ENCODE measurements around the gene C1QC.

C1QC gene

GRCh38 chr1:22676916-22677583 lies 33.6 kb downstream of the C1QC start:
- in situ Hi-C loops (cut with HindIII; ENCODE audit: low sequenced_read_pairs), result no loop called here

DNA sequence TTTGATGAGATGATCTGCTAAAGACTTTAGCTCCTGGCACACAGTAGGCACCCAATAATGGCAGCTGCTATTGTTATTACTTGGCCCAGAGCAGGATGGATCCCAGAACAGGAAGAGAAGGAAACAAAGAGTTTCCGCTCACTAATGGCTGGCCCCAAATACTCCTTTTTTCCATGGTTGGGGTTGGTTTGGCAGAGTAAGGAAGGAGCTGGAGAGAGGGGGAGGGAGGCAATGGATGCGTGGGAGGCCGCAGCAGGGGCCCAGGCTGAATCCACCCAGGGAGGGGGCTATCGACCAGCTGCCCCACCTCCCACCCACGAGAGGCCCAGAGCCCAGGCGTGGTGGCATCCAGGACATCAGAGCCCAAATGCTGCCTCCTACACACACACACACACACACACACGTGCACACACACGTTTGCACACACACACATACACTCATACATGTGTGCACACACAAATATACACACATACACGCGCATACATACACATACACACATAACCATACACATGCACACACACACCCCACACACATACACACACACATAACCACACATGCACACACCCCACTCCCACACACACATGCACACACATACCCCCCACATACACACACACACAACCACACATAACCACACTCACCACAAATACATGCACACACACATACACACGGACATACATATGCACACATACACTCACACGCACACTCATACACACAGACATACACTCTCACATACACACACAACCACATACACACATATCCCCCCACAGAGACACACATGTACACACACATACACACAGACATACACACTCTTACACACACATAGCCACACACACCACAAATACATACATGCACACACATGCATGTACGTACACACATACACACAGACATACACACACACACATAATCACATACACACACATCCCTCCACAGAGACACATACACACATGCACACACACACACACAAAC lies 34.8 kb downstream of the C1QC start:
- in situ Hi-C loops (cut with HindIII; ENCODE audit: low sequenced_read_pairs), result no loop called here

- in situ Hi-C loops (cut with HindIII; ENCODE audit: low sequenced_read_pairs), result no loop called here
These were observed 37.3 kb downstream of the C1QC start for GRCh38 chr1:22680726-22681125.

- in situ Hi-C loops (cut with HindIII; ENCODE audit: low sequenced_read_pairs), result no loop called here
These were observed 38.3 kb downstream of the C1QC start for GRCh38 chr1:22681556-22682276.

DNA sequence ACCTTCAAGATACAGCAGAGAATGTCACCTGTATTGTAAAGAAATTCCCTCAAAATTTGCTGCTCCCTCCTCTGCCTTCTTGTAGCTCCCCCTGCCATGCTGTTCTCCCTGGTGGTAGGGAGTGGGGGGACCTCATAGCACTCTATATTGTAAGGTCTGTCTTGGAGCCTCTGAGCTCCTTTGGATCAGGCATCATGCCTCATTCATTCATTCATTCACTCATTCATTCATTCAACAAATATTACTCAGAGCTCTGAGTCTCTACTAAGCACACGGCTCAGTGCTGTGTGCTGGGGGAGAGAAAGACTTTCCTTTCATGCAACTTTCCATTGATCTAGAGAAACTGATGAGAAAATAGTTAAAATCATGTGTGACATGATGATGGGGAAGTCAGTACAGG lies 40.1 kb downstream of the C1QC start:
- in situ Hi-C loops (cut with HindIII; ENCODE audit: low sequenced_read_pairs), result no loop called here

DNA sequence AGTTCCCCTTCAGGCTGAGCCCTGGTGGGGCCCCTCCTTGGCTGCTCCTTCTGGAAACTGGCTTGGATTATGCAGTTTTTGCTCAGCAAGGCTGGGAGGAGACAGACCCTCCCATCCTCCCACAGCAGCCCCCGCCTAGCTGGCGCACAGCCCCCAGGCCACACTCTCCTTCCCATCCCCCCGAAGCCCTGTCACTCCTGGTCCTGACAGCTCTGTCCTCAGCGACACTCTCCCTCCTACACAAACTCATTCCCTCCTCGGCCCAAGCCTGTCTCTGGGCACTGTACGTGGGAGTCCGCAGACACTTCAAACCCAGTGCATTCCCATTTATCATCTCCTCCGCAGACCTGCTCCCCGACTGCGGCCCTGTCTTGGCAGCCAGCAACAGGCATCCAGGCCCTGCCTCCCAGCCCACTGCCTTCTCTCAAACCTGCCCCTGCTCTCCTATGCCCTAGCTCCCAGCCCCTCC lies 42.2 kb downstream of the C1QC start:
- in situ Hi-C loops (cut with HindIII; ENCODE audit: low sequenced_read_pairs), result no loop called here

GRCh38 chr1:22687191-22687590 lies 43.8 kb downstream of the C1QC start:
- in situ Hi-C loops (cut with HindIII; ENCODE audit: low sequenced_read_pairs), result no loop called here

- in situ Hi-C loops (cut with HindIII; ENCODE audit: low sequenced_read_pairs), result no loop called here
These were observed 45.0 kb downstream of the C1QC start for GRCh38 chr1:22688466-22688865.

DNA sequence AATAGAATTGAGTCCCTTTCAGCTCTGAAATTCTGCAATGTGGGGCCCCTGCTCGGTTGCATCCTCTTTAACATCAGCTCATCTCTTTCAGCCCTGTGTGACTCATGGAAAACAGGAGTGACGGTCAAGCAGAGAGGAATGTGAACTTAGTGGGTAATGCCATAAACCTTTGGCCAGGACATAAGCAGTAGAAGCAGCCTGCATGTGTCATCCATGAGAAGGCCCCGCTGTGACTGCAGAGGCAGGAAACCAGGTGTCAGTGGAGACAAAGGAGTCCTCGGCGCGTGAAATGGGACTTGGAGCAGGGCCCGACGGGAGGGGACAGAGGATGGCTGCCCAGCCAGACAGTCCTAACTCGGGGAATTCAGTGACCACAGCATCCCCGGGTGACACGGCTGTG lies 46.1 kb downstream of the C1QC start:
- in situ Hi-C loops (cut with HindIII; ENCODE audit: low sequenced_read_pairs), result no loop called here

- in situ Hi-C loops (cut with HindIII; ENCODE audit: low sequenced_read_pairs), result no loop called here
These were observed 47.8 kb downstream of the C1QC start for GRCh38 chr1:22691031-22691753.

DNA sequence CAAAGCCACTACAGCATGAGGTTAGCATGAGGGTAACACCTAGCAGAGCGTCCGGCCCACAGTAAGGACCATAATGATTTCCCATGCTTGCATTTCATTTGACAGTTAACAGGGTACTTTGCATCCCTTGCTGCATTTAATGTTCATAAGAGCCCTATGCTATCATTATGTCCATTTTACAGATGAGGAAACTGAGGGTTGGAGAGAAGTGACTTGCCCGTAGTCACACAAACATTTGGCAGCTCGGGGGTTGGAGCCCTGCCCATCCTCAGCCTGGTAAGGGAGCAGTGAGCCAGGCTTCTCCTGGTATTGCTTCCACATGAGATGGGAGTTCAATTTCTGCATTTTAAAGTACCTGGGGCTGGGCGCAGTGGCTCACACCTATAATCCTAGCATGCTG lies 50.7 kb downstream of the C1QC start:
- in situ Hi-C loops (cut with HindIII; ENCODE audit: low sequenced_read_pairs), result no loop called here

GRCh38 chr1:22696610-22697009 lies 53.2 kb downstream of the C1QC start:
- in situ Hi-C loops (cut with HindIII; ENCODE audit: low sequenced_read_pairs), result no loop called here

Data from DLD1 (cell line).